Parathyroid adenoma (tissue), 2 donors: Measurements from ENCODE around the gene RTN4RL2.

ENCODE experiments used
- H2AFZ ChIP-seq: fragments of 300-600 bp; sonication (generic); one replicate; pipeline ENCODE4 v1.7.0; 2017; ENCODE audit warnings: antibody characterized with exemption, mild to moderate bottlenecking
- H3K27ac ChIP-seq: fragments of 300-600 bp; sonication (generic); one replicate; pipeline ENCODE4 v1.7.0; 2017
- H3K27me3 ChIP-seq: fragments of 300-600 bp; sonication (generic); one replicate; pipeline ENCODE4 v1.7.0; 2017; ENCODE audit warnings: low read length; ENCODE audit not compliant: control insufficient read depth, insufficient read depth
- H3K36me3 ChIP-seq: fragments of 300-600 bp; sonication (generic); one replicate; pipeline ENCODE4 v1.7.0; 2017; ENCODE audit warnings: low read length; ENCODE audit not compliant: control insufficient read depth, insufficient read depth
- H3K4me1 ChIP-seq: fragments of 300-600 bp; sonication (generic); one replicate; pipeline ENCODE4 v1.7.0; 2017; ENCODE audit warnings: control low read depth
- H3K4me2 ChIP-seq: fragments of 300-600 bp; sonication (generic); one replicate; pipeline ENCODE4 v1.7.0; 2017; ENCODE audit warnings: low read length
- H3K4me3 ChIP-seq: fragments of 300-600 bp; sonication (generic); one replicate; pipeline ENCODE4 v1.7.0; 2017; ENCODE audit warnings: low read depth, low read length
- H3K79me2 ChIP-seq: fragments of 300-600 bp; sonication (generic); one replicate; pipeline ENCODE4 v1.7.0; 2017; ENCODE audit warnings: control low read depth
- H3K9ac ChIP-seq: fragments of 300-600 bp; sonication (generic); one replicate; pipeline ENCODE4 v1.7.0; 2017; ENCODE audit warnings: mild to moderate bottlenecking
- H3K9me3 ChIP-seq: fragments of 300-600 bp; sonication (generic); one replicate; pipeline ENCODE4 v1.7.0; 2017; ENCODE audit warnings: low read length; ENCODE audit not compliant: control insufficient read depth
- CTCF ChIP-seq: fragments of 300-600 bp; sonication (generic); IDR thresholded peaks from one replicate; pipeline ENCODE4 v1.7.0; 2017; ENCODE audit warnings: antibody characterized with exemption, mild to moderate bottlenecking
- donor health status: primary hyperparathyroidism.

Gene RTN4RL2

GRCh38 chr11:57491371-57492061 is 31.2 kb downstream of the RTN4RL2 start:
- no peaks in the 10 kb centered on the region for H3K4me1 ChIP-seq
- no peak overlapping the region for H3K9ac ChIP-seq
- no peak overlapping the region for H3K4me2 ChIP-seq
- H3K27ac ChIP-seq: no peak overlapping the region
- H3K36me3 ChIP-seq: no peaks in the 10 kb centered on the region
- no peaks in the 10 kb centered on the region for H3K79me2 ChIP-seq
- no peak for TF ChIP-seq CTCF
- no peak overlapping the region for H3K4me3 ChIP-seq
- no peaks in the 10 kb centered on the region for H3K9me3 ChIP-seq
- no peak overlapping the region for H2AFZ ChIP-seq
- no peaks in the 10 kb centered on the region for H3K27me3 ChIP-seq

- H3K4me3 ChIP-seq: no peak overlapping the region
- no peaks in the 10 kb centered on the region for H3K4me1 ChIP-seq
- H3K9ac ChIP-seq: no peak overlapping the region
These were observed 33.5 kb downstream of the RTN4RL2 start for GRCh38 chr11:57493507-57494503.

GRCh38 chr11:57496109-57496820 is 35.9 kb downstream of the RTN4RL2 start:
- Histone ChIP-seq H3K79me2 (no peaks in the 10 kb centered on the region), H3K4me1 (peaks cover 2% of the 10 kb centered on the region), H3K36me3 (no peaks in the 10 kb centered on the region), H3K27me3 (no peaks in the 10 kb centered on the region), H3K9me3 (no peaks in the 10 kb centered on the region), H3K27ac (no peak overlapping the region), H2AFZ (no peak overlapping the region), H3K4me2 (no peak overlapping the region), H3K4me3 (no peak overlapping the region), H3K9ac (no peak overlapping the region)
- no peak for TF ChIP-seq CTCF

More at GRCh38 chr11:57493507-57494503, 33.5 kb downstream of the RTN4RL2 start:
- no peaks in the 10 kb centered on the region for H3K36me3 ChIP-seq
- no peaks in the 10 kb centered on the region for H3K79me2 ChIP-seq
- H3K27me3 ChIP-seq: no peaks in the 10 kb centered on the region
- H2AFZ ChIP-seq: no peak overlapping the region
- no peaks in the 10 kb centered on the region for H3K9me3 ChIP-seq
- no peak overlapping the region for H3K4me2 ChIP-seq
- no peak overlapping the region for H3K27ac ChIP-seq
- peak; percentile 66 for TF ChIP-seq CTCF

GRCh38 chr11:57497303-57498247 is 37.2 kb downstream of the RTN4RL2 start:
- Histone ChIP-seq H3K9ac (no peak overlapping the region), H3K27me3 (no peaks in the 10 kb centered on the region), H3K27ac (no peak overlapping the region), H3K79me2 (no peaks in the 10 kb centered on the region), H2AFZ (no peak overlapping the region), H3K9me3 (no peaks in the 10 kb centered on the region), H3K4me1 (peaks cover 2% of the 10 kb centered on the region), H3K4me2 (no peak overlapping the region), H3K4me3 (no peak overlapping the region), H3K36me3 (no peaks in the 10 kb centered on the region)
- TF ChIP-seq CTCF: no peak
